GM04503 (cell line): ENCODE data around the gene EPB41.
"Not testable (repeated sequence)": the region's sequence is repeated elsewhere in the genome, so short reads cannot be mapped to it uniquely, and the experiment has no call there.

Source experiments
- DNase-seq: peaks from one replicate; pipeline ENCODE4 v3.0.0-alpha.2; 2012; ENCODE audit warnings: low read depth

Gene EPB41

GRCh38 chr1:28982198-28982597 is 67.8 kb downstream of the EPB41 start:
- no peak for DNase-seq

- DNase-seq, result no peak
These were observed 68.7 kb downstream of the EPB41 start for GRCh38 chr1:28983091-28983490.

- no peak for DNase-seq
These were observed 69.3 kb downstream of the EPB41 start for GRCh38 chr1:28983509-28984310.

GRCh38 chr1:28984311-28984684 is 69.9 kb downstream of the EPB41 start:
- DNase-seq, result no peak

GRCh38 chr1:28985427-28985826 is 71.1 kb downstream of the EPB41 start:
- no peak for DNase-seq

GRCh38 chr1:28986306-28986910 is 72.0 kb downstream of the EPB41 start:
- DNase-seq, result no peak

GRCh38 chr1:29002792-29003191 is 88.4 kb downstream of the EPB41 start:
- no peak for DNase-seq

GRCh38 chr1:29004288-29004687 is 89.9 kb downstream of the EPB41 start:
- no peak for DNase-seq

GRCh38 chr1:29004798-29005197 is 90.4 kb downstream of the EPB41 start:
- no peak for DNase-seq

- DNase-seq, result no peak
These were observed 97.4 kb downstream of the EPB41 start for GRCh38 chr1:29011775-29012174.

GRCh38 chr1:29017235-29017634 is 102.9 kb downstream of the EPB41 start:
- DNase-seq, result no peak

GRCh38 chr1:29017975-29018712 is 103.8 kb downstream of the EPB41 start:
- no peak for DNase-seq

- DNase-seq, result no peak
These were observed 108.3 kb downstream of the EPB41 start for GRCh38 chr1:29022620-29023019.

- no peak for DNase-seq
These were observed 115.3 kb downstream of the EPB41 start for GRCh38 chr1:29029667-29030066.

- no peak for DNase-seq
These were observed 118.5 kb downstream of the EPB41 start for GRCh38 chr1:29032841-29033240.

GRCh38 chr1:29033829-29034466 is 119.6 kb downstream of the EPB41 start:
- no peak for DNase-seq

GRCh38 chr1:29043274-29043965 is 129.1 kb downstream of the EPB41 start:
- DNase-seq, result no peak

GRCh38 chr1:29044010-29044409 is 129.6 kb downstream of the EPB41 start:
- no peak for DNase-seq

GRCh38 chr1:29045663-29046062 is 131.3 kb downstream of the EPB41 start:
- not testable (repeated sequence) for DNase-seq

GRCh38 chr1:29047142-29047541 is 132.8 kb downstream of the EPB41 start:
- no peak for DNase-seq

GRCh38 chr1:29050166-29050565 is 135.8 kb downstream of the EPB41 start:
- no peak for DNase-seq

GRCh38 chr1:29052100-29052499 is 137.7 kb downstream of the EPB41 start:
- peak; percentile 22 for DNase-seq
